Activated T-helper 1 cell treated with anti-CD3 and anti-CD28 coated beads, Interleukin-12 subunit alpha, Interleukin-12 subunit beta, Interleukin-2, Interleukin-4 antibody, amounts not matched to agents 30 ng/mL and 10 ng/mL and 1 ng/mL, durations not matched to agents 14 hours and 24 hours and 36 hours (primary cell): ENCODE data around the gene CFD. TPM values are rescaled to one million over a fixed set of nuclear protein-coding genes. Genes with fewer than 3 reads are reported as not detected.
"Not testable (repeated sequence)": the region's sequence is repeated elsewhere in the genome, so short reads cannot be mapped to it uniquely, and the experiment has no call there.

Source experiments
- DNase-seq: peaks from one replicate; pipeline ENCODE4 v3.0.0; 2021; ENCODE audit warnings: low spot score
- H3K27ac Mint-ChIP-seq: one replicate; pipeline ENCODE4 v1.8.0; 2021; ENCODE audit warnings: mild to moderate bottlenecking, mixed read lengths
- H3K27me3 Mint-ChIP-seq: one replicate; pipeline ENCODE4 v1.8.0; 2022; ENCODE audit warnings: mild to moderate bottlenecking, moderate library complexity, mixed read lengths; ENCODE audit not compliant: insufficient read depth
- H3K36me3 Mint-ChIP-seq: one replicate; pipeline ENCODE4 v1.8.0; 2021; ENCODE audit warnings: low read depth, mixed read lengths
- H3K4me1 Mint-ChIP-seq: one replicate; pipeline ENCODE4 v1.8.0; 2021; ENCODE audit warnings: low read depth, mixed read lengths
- H3K4me3 Mint-ChIP-seq: one replicate; pipeline ENCODE4 v1.8.0; 2021; ENCODE audit warnings: mild to moderate bottlenecking, moderate library complexity, mixed read lengths
- H3K9me3 Mint-ChIP-seq: one replicate; pipeline ENCODE4 v1.8.0; 2021; ENCODE audit warnings: mixed read lengths
- intact Hi-C: fragments of 100-400 bp; cut with micrococcal nuclease; formaldehyde crosslinking; loops from one replicate; pipeline ENCODE4 v1.15.1; 2024
- total RNA-seq: library from RNA; stranded (reverse); gene quantifications from 2 replicates; pipeline ENCODE4 v1.2.3, GENCODE V29; 2022

CFD gene
- total RNA-seq, 1 donor from 2014 or later = 0.91 TPM

DNA sequence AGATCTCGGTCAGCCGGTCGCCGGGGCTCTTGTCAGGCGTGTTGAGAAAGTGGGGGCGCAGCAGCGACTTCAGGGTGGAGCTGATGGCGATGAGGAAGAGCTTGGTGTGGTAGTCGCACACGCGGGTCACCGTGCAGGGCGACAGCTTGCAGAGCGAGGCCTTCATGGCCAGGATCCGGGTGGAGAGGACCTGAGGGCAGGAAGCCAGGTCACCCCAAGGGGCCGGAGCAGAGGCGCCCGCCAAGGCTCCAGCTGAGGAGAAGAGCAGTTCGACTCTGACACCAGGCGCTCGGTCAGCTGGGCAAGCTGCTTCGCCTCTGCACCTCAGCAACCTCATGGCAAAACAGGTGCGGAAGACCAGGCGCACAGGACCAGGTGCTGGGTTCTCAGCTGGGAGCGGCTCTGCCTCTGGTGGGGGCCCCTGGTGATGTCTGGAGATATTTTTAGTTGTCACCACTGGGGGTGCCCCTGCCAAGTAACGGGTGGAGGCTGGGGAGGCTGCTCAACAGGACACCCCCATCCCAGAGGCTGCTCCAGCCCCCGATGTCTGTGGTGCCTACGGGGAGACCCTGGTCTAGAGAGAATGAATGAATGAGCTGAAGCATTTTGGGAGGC lies 15.9 kb downstream of the CFD start:
- H3K4me3 Mint-ChIP-seq = no peak overlapping the region
- H3K36me3 Mint-ChIP-seq = peaks cover 7% of the 10 kb centered on the region
- H3K4me1 Mint-ChIP-seq = no peaks in the 10 kb centered on the region
- intact Hi-C loops = no loop called here
- H3K9me3 Mint-ChIP-seq = no peaks in the 10 kb centered on the region
- DNase-seq = no peak
- H3K27ac Mint-ChIP-seq = no peak overlapping the region
- H3K27me3 Mint-ChIP-seq = no peaks in the 10 kb centered on the region

DNA sequence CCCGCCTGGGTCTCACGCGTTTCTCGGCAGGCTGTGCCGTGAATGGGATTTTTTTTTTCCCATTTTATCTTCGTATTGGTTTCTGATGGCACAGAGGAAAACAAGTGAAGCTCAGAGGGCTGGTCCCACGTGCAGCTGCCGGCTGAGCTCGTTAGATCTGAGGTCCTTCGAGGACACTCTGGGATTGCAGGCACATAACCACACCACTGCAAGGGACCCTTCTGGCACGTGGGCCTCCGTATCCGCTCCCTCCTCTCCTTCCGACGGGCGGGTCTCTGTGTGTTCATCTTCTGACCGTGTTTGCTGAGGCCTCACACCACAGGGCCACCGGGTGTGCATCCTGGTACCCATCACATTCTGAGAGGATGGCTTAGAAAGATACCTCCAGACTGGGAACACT lies 16.6 kb downstream of the CFD start:
- Mint-ChIP-seq H3K4me3 (no peak overlapping the region), H3K27ac (no peak overlapping the region), H3K27me3 (no peaks in the 10 kb centered on the region), H3K36me3 (peaks cover 7% of the 10 kb centered on the region), H3K9me3 (no peaks in the 10 kb centered on the region), H3K4me1 (no peaks in the 10 kb centered on the region)
- no peak for DNase-seq
- intact Hi-C loops = no loop called here

DNA sequence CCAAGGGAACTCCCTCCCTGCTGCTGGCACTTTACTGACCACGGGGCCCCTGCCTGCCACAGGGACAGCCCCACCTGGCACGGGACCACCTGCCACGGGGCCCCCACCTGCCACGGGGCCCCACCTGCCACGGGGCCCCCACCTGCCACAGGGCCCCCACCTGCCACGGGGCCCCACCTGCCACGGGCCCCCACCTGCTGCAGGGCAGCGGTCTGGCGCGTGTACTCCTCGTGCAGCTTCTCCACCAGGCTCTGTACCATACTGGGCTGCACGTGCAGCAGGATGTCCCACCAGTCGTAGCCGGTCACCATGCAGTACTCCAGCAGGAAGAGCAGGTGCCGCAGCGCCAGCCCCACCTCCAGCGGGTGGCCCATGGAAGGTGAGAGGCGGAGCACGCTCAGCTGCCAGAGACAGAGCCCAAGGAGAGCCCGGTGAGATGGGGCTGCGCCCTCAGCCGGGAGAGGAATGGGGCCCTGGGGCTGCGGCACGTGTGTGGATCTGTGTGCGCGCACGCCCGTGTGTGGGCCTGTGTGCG lies 17.4 kb downstream of the CFD start:
- no peaks in the 10 kb centered on the region for H3K4me1 Mint-ChIP-seq
- H3K9me3 Mint-ChIP-seq = no peaks in the 10 kb centered on the region
- H3K27ac Mint-ChIP-seq = no peak overlapping the region
- DNase-seq = no peak
- H3K4me3 Mint-ChIP-seq = no peak overlapping the region
- intact Hi-C loops = no loop called here
- no peaks in the 10 kb centered on the region for H3K27me3 Mint-ChIP-seq
- peaks cover 9% of the 10 kb centered on the region for H3K36me3 Mint-ChIP-seq

DNA sequence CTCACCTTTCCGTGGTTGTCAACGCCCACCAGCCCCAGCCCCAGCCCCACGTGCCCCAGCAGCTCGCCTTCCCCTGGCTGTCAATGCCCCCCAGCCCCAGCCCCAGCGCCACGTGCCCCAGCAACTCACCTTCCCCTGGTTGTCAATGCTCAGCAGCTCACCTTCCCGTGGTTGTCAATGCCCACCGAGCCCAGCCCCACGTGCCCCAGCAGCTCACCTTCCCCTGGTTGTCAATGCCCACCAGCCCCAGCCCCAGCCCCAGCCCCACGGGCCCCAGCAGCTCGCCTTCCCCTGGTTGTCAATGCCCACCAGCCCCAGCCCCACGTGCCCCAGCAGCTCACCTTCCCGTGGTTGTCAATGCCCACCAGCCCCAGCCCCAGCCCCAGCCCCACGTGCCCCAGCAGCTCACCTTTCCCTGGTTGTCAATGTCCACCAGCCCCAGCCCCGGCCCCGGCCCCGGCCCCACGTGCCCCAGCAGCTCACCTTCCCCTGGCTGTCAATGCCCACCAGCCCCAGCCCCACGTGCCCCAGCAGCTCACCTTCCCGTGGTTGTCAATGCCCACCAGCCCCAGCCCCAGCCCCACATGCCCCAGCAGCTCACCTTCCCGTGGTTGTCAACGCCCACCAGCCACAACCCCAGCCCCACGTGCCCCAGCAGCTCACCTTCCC lies 18.7 kb downstream of the CFD start:
- H3K27ac Mint-ChIP-seq, H3K27me3 Mint-ChIP-seq, H3K4me3 Mint-ChIP-seq, intact Hi-C loops, H3K4me1 Mint-ChIP-seq, DNase-seq, H3K9me3 Mint-ChIP-seq: not testable (repeated sequence)
- H3K36me3 Mint-ChIP-seq = peaks cover 12% of the 10 kb centered on the region

DNA sequence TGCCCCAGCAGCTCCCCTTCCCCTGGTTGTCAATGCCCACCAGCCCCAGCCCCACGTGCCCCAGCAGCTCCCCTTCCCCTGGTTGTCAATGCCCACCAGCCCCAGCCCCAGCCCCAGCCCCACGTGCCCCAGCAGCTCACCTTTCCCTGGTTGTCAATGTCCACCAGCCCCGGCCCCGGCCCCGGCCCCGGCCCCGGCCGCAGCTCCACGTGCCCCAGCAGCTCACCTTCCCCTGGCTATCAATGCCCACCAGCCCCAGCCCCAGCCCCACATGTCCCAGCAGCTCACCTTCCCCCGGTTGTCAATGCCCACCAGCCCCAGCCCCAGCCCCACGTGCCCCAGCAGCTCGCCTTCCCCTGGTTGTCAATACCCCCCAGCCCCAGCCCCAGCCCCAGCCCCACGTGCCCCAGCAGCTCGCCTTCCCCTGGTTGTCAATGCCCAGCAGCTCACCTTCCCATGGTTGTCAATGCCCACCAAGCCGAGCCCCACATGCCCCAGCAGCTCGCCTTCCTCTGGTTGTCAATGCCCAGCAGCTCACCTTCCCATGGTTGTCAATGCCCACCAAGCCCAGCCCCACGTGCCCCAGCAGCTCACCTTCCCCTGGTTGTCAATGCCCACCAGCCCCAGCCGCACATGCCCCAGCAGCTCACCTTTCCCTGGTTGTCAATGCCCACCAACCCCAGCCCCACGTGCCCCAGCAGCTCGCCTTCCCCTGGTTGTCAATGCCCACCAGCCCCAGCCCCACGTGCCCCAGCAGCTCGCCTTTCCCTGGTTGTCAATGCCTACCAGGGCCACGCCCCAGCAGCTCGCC lies 19.5 kb downstream of the CFD start:
- DNase-seq, H3K4me1 Mint-ChIP-seq, H3K27me3 Mint-ChIP-seq, H3K9me3 Mint-ChIP-seq, H3K4me3 Mint-ChIP-seq, intact Hi-C loops: not testable (repeated sequence)
- peak overlapping the region; percentile 48 for H3K27ac Mint-ChIP-seq
- peaks cover 12% of the 10 kb centered on the region for H3K36me3 Mint-ChIP-seq

DNA sequence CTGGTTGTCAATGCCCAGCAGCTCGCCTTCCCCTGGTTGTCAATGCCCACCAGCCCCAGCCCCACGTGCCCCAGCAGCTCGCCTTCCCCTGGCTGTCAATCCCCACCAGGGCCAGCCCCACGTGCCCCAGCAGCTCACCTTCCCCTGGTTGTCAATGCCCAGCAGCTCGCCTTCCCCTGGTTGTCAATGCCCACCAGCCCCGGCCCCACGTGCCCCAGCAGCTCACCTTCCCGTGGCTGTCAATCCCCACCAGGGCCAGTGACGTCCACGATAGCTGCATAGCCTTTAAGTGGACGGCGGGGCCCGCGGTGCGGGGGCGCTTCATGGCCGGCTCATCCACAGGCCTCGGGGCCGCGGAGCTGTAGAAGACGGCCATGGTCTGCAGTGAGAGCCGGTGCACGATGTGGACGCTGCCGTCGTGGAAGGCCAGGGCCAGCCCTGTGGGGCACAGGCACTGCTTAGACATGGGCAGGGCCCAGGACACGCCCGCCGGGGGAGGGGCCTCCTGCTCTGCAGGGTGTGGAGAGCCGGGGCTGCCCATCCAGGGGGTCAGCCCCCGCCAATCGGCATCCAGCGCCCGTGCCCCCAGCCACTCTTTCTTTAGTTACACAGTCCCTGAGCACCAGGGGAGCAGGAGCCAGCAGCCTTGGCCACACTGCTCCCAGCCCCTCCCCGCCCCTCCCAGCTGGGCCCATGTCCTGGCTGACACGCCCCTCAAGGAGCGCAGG lies 20.4 kb downstream of the CFD start:
- Mint-ChIP-seq H3K4me1 (no peaks in the 10 kb centered on the region), H3K27me3 (no peaks in the 10 kb centered on the region), H3K36me3 (peaks cover 12% of the 10 kb centered on the region), H3K9me3 (no peaks in the 10 kb centered on the region), H3K27ac (no peak overlapping the region), H3K4me3 (no peak overlapping the region)
- no peak for DNase-seq
- intact Hi-C loops = no loop called here

DNA sequence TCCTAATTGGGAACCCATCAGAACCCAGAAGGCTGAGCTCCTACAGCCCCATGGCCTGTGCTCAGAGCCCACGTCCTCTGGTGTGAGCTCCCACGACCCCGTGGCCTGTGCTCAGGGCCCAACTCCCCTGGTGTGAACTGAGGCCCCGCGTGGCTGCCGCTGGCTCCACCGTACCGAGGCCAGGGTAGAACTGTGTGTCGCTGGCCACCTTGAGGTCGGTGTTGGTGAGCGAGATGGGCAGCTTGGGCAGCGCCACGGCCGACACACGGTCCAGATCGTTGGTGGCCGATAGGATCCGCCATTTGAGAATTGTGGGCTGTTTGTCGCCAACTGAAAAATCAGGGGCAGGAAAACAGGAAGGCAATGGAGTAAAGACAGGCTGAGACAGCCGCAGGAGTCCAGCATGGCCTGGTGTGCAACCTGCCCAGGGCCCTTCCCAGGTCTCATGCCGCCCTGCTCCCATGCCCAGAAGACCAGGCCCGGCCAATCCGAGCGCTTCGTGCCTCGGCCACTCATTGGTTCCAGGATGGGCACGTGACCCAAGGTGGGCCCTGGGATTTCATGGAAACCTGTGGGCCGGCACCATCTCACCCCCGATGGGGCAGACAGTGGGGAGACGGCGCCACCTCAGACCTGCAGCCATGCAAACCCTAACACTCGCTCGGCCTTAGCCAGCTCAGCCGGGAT lies 22.1 kb downstream of the CFD start:
- Mint-ChIP-seq H3K4me3 (no peak overlapping the region), H3K4me1 (no peaks in the 10 kb centered on the region), H3K9me3 (no peaks in the 10 kb centered on the region), H3K27ac (no peak overlapping the region), H3K36me3 (peaks cover 14% of the 10 kb centered on the region), H3K27me3 (no peaks in the 10 kb centered on the region)
- no peak for DNase-seq
- intact Hi-C loops = no loop called here

DNA sequence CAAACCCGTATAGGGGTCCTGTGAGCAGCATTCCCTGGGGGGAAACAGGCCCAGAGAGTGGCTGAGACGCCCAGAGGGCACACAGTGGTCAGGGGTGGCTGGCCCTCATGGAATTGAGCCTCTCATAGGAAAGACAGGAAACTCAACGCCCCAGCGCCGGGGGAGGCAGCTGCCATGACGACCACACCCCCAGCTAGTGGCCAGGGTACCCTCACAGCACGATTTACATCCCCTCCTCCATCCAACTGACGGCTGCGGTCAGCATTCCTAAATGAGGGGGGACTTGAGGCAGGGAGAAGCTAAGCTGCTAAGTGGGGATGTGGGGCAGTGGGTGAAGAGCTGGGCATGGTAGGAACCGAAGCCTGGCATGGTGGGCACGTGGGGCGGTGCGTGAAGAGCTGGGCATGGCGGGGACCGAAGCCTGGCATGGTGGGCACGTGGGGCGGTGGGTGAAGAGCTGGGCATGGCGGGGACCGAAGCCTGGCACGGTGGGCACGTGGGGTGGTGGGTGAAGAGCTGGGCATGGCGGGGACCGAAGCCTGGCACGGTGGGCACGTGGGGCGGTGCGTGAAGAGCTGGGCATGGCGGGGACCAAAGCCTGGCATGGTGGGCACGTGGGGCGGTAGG lies 23.5 kb downstream of the CFD start:
- Mint-ChIP-seq H3K36me3 (peaks cover 14% of the 10 kb centered on the region), H3K27ac (no peak overlapping the region), H3K27me3 (no peaks in the 10 kb centered on the region), H3K9me3 (no peaks in the 10 kb centered on the region), H3K4me3 (no peak overlapping the region), H3K4me1 (no peaks in the 10 kb centered on the region)
- no peak for DNase-seq
- intact Hi-C loops = no loop called here

DNA sequence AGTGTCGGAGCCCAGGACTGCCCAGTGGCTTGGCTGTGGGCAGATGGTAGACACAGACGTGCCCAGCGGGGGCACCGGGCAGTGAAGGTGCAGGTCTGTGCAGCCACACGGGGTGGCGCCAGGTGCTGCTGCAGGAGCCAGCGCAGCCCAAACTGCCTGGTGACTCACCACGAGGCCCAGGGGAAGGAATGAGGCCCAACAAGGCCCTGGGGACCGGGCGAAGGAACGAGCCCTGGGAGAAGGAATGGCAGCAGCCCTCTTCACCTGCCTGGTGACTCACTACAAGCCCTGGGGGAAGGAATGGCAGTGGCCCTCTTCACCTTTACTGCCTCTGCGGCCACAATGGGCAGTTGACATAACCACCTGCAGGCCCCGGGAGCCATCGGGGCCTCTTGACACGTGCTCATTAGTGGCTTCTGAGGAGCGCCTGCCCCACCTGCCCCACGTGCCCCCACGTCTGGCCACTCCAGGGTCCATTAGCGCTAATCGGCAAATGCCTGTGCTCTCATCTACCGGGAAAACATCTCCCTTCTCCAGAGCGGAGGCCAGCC lies 24.3 kb downstream of the CFD start:
- H3K9me3 Mint-ChIP-seq = no peaks in the 10 kb centered on the region
- DNase-seq = no peak
- no peak overlapping the region for H3K27ac Mint-ChIP-seq
- intact Hi-C loops = no loop called here
- no peaks in the 10 kb centered on the region for H3K4me1 Mint-ChIP-seq
- H3K36me3 Mint-ChIP-seq = peaks cover 14% of the 10 kb centered on the region
- H3K4me3 Mint-ChIP-seq = no peak overlapping the region
- no peaks in the 10 kb centered on the region for H3K27me3 Mint-ChIP-seq

DNA sequence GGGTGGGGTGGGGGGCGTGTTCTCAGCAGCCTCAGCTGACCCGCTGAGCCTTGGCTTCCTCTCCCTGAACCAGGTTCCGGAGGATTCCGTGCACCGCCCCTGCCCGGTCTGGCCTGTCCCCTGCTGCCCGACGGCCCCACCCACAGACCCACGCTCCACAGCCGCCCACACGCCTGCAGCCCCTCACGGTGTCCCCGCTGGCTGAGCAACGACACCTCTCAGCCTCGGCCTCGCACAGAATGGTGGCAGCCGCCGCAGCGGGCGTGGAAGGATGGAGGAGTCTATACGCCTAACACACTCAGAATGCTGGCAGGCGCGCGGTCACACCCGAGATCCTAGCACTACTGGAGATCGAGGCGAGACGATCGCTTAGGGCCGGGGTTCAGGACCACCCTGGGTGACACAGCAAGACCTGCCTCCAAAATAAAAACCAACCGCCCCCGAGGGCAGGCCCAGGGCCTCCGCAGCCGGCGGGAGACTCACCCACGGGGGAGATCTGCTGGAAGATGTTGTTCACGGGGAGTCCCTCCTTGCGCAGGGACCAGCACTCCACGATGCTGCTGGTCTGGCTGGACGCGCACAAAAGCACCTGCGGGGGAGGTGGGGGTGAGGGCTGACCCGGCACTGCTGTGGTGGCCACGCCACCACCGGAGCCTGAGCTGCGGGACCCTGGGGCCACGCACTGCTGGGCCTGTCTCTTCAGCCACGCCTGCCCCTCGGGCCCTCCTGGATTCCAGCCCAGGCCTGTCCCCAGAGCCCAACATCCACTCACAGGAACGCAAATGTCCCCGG lies 25.2 kb downstream of the CFD start:
- H3K36me3 Mint-ChIP-seq = peaks cover 14% of the 10 kb centered on the region
- intact Hi-C loops = no loop called here
- H3K27ac Mint-ChIP-seq = no peak overlapping the region

DNA sequence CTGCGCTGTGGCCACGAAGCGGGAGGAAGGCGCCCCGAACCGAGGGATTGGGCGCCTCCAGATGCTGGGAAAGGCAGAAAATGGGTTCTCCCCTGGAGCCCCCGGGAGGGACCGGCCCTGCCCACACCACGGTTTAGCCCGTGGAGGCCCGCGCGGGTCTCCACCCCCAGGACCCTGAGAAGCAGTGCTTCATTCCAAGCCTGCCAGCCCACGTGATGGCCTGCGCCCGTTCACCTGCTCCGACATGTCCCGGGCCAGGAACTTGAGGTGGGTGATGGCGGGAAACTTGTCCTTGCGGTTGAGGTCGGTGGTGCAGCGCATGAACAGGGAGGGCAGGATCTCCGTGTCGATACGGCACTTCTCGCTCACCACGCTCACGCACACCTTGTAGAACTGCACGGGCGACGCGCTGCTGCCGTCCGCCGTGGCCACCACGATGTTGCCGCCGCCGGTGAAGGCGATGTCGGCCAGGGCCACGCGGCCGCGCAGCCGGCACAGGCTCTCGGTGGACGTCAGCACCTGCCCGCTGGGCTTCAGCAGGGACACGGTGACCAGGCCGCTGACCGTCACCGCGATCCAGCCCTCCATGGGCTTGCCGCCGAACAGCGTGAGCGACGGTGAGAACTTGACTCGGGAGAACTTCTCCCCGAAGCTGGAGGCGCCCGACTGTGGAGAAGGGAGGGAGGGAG lies 26.2 kb downstream of the CFD start:
- Mint-ChIP-seq H3K4me3 (no peak overlapping the region), H3K4me1 (no peaks in the 10 kb centered on the region), H3K9me3 (no peaks in the 10 kb centered on the region), H3K36me3 (peaks cover 14% of the 10 kb centered on the region), H3K27ac (no peak overlapping the region), H3K27me3 (no peaks in the 10 kb centered on the region)
- no peak for DNase-seq
- intact Hi-C loops = no loop called here

More for the DNA sequence above, 25.2 kb downstream of the CFD start:
- Mint-ChIP-seq H3K4me3 (no peak overlapping the region), H3K4me1 (no peaks in the 10 kb centered on the region), H3K9me3 (no peaks in the 10 kb centered on the region), H3K27me3 (no peaks in the 10 kb centered on the region)
- no peak for DNase-seq
